Astrocyte (in vitro differentiated cells and primary cell): ENCODE results near the gene ANAPC7.

Experiments
- CTCF ChIP-seq: IDR thresholded peaks from 2 replicates; pipeline ENCODE4 v1.5.1; 2011; ENCODE audit warnings: low read depth, mild to moderate bottlenecking, inconsistent platforms, low read length, moderate library complexity; ENCODE audit not compliant: insufficient read depth
- EZH2 ChIP-seq: IDR thresholded peaks from 2 replicates; pipeline ENCODE4 v1.6.1; 2012; ENCODE audit warnings: mild to moderate bottlenecking, low read length, inconsistent platforms; ENCODE audit not compliant: insufficient read depth

DNA sequence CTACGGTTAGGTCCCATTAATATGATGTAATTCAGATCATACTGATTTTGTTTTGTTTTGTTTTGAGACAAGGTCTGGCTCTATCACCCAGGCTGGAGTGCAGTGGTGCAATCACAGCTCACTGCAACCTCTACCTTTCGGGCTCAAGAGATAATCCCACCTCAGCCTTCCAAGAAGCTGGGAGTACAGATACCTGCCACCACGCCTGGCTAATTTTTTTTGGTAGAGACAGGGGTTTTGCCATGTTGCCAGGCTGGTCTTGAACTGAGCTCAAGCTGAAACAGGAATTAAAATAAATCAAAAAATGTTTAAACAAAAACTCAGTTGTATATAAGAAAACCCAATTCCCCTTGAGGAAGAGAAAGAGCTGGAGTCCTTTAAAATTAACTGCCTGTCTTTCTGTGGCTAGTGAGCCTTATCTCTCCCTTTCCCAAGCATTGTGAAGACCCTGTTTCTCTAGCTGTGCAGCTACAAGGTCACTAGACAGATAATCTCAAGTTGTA, 17.7 kb upstream of the ANAPC7 start:
- no peak for TF ChIP-seq CTCF
- no peak for TF ChIP-seq EZH2
